ENCODE measurements around the gene CPT1C.
"Not testable (repeated sequence)": the region's sequence is repeated elsewhere in the genome, so short reads cannot be mapped to it uniquely, and the experiment has no call there.

CPT1C gene

DNA sequence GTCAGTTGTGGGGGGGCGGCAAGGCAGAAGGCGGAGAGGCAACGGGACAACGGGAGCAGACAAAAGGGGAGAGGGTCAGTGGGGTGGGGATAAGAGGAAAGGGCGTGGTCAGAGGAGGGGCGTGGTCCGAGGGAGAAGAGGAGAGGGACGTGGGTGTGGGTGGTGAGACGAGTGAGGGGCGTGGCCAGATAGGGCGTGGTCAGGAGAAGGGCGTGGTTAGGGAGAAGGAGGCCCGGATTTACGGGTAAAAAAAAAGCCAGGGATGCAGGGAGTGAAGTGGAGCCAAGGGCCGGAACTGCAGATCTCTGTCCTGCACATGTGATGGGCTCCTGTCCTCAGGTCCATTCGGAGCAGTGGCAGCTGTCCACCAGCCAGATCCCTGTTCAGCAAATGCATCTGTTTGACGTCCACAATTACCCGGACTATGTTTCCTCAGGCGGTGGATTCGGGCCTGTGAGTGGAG lies 21.5 kb downstream of the CPT1C start:
- no peak for DNase-seq

GRCh38 chr19:49713236-49713845 lies 22.4 kb downstream of the CPT1C start:
- no peak for DNase-seq

DNA sequence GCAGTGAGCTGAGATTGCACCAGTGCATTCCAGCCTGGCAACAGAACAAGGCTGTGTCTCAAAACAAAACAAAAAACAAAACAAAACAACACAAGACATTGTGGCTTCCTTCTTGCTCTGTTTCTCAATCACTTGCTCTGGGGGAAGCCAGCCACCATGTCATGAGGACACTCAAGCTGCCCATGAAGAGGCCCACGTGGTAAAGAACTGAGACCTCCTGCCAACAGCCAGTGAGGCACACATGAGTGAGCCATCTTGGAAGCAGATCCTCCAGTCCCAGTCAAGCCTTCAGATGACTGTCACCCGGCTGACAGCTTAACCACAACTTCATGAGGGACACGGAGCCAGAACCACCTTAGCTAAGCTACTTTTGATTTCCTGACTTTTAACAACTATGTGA lies 25.2 kb downstream of the CPT1C start:
- DNase-seq, result no peak

DNA sequence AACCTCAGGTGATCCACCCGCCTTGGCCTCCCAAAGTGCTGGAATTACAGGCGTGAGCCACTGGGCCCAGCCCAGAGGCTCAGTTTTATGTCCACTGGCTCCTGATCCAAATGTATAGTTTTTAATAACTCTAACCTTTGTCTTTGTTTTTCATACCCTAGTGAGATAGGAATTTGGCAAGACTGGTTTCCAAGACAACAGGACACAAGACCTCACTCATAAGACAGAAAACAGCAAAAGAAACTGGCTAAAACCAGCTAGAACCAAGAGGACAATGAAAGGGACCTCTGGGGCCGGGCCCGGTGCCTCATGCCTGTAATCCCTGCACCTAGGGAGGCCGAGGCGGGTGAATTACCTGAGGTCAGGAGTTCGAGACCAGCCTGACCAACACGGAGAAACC lies 27.6 kb downstream of the CPT1C start:
- DNase-seq, result no peak

- DNase-seq, result no peak
Observed at GRCh38 chr19:49718991-49719390, 28.1 kb downstream of the CPT1C start.

- not testable (repeated sequence) for DNase-seq
Observed at GRCh38 chr19:49719420-49719819, 28.5 kb downstream of the CPT1C start.

GRCh38 chr19:49727217-49728030 lies 36.5 kb downstream of the CPT1C start:
- DNase-seq, result no peak

GRCh38 chr19:49730166-49730565 lies 39.2 kb downstream of the CPT1C start:
- no peak for DNase-seq

- DNase-seq, result no peak
Observed at GRCh38 chr19:49738268-49738667, 47.4 kb downstream of the CPT1C start.

DNA sequence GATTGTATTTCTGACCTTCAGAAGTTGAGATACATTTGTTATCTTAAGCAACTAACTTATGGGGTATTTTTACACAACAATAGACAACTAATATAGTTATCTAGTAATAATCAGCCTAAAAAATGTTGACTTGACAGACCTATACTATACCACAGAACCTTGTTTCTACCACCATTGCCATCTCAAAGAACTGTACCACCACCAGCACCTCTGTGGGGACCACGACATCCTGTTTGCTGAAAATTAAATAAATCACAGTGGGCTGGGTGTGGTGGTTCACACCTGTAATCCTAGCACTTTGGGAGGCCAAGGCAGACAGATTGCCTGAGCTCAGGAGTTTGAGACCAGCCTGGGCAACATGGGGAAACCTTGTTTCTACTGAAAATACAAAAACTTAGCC lies 48.2 kb downstream of the CPT1C start:
- no peak for DNase-seq

- no peak for DNase-seq
Observed at GRCh38 chr19:49739933-49740332, 49.0 kb downstream of the CPT1C start.

DNA sequence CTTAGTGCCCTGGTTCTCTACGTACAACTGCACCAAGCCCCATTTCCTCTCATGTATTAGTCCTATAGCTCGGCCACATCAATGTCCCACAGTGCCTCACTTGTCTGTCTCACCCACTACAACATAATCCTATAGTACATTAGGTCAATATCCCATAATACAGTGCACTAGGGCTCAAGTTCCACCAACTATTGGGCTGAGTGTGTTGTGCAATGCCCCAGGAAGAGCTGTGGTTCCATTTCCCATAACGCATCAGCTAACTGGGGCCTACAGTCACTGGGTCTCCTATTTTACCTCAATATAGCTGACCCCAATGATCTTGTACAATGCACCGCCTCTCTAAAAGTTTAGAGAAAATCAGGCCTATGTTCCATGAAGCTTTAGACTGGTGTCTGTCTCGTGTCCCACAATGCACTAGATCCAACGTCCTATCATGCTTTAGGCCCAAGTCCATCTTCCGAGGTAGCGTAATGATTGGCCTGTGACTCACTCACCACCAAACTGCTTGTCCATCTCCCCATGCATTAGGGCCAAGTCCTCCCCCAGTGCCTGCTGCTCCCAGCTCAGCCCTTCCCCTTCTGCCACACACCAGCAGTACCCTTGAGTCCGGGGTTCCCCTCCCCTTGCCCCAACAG lies 50.4 kb downstream of the CPT1C start:
- DNase-seq, result no peak

GRCh38 chr19:49744946-49745381 lies 54.0 kb downstream of the CPT1C start:
- DNase-seq, result no peak

GRCh38 chr19:49746206-49746958 lies 55.5 kb downstream of the CPT1C start:
- no peak for DNase-seq

DNA sequence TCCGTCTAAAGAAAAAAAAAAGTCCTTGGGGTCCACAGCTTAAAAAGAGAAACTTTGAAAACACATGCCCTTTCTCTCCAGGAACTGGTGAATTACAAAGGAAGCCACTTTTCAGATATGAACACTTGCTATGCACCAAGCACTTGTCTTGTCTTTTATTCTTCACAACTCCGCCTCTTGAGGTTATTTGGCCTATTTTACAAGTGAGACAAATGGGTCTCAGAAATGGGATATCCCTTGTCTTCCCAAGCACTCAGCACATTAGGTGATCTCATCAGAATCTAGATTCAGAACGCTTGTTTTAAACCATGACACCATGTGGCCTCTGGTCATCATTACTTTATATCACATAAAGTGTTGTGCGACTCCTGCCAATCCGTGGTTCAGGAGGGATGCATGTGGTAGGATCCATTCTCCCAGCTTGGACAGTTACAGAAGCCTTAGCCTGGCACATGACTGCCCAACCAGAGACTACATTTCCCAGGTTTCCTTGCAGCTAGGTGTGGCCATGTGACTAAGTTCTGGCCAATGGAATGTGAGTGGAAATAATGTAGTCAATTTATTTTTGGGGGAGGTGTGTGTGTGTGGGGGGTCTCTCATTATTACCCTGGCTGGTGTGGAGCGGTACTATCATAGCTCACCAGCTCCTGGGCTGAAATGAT lies 58.3 kb downstream of the CPT1C start:
- DNase-seq, result no peak

DNA sequence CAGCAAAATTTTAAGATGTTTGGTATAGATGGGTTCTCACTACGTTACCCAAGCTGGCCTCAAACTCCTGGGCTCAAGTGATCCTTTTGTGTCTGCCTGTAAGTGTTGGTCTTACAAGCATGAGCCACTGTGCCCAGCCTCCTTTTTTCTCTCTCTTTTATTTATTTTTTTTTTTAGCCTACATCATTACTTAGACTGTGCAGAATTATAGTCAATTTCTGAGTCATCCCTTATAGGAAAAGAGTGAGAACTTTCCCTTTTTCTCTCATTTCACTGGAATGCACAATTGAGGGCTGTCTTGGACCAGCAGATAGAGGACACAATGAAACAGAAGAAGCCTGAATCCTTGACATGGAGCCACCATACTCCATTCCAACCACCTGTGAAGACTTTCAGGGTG lies 58.9 kb downstream of the CPT1C start:
- DNase-seq, result no peak

GRCh38 chr19:49752701-49753100 lies 61.8 kb downstream of the CPT1C start:
- DNase-seq, result no peak

GRCh38 chr19:49755956-49756355 lies 65.0 kb downstream of the CPT1C start:
- no peak for DNase-seq

- no peak for DNase-seq
Observed at GRCh38 chr19:49758292-49758691, 67.4 kb downstream of the CPT1C start.

DNA sequence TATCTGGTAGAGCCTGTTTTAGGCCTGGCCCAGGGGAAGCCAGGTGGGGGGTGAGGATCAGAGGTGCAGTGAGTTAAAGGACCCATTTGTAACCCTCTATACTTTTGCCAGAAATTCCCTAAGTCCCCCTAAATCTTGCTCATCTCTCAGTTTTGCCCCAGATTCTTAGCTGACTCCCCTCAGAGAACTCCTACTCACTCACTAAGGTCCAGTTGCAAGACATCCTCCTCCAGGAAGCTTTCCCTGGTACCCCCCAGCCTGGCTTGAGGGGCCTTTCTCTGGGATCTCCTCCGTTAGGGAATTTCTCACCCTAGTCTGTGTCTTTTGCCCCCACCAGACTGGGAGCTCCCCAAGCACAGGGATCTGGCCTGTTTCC lies 70.3 kb downstream of the CPT1C start:
- DNase-seq, result no peak

DNA sequence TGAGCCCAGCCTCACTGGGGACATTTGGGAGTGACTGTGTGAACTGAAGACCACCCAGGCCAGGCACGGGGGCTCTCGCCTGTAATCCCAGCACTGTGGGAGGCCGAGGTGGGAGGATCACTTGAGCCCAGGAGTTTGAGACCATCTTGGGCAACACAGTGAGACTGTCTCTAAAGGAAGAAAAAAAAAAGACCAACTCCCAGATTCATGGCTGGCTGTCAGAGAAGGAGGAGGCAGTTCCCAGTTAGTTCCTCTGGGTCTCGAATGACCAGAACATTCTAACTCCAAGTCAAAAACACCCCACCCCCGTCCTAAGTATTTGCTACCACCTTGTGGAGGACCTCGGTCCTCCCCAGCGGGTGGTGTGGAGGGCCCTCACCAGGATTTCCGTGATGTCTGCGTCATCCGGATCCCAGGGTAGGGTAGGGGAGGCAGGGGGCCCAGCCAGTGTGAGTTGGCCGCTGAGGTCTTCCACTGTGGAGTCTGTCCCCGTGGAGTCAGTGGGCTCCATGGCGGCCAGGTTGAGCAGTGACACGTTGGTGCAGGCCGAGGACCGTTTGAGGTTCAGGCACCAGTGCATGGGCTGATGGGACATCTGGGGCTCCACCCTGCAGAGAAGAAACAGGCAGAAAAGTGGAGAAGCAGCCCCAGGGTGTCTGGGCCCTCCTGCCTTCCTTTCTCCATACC lies 70.9 kb downstream of the CPT1C start:
- no peak for DNase-seq

DNA sequence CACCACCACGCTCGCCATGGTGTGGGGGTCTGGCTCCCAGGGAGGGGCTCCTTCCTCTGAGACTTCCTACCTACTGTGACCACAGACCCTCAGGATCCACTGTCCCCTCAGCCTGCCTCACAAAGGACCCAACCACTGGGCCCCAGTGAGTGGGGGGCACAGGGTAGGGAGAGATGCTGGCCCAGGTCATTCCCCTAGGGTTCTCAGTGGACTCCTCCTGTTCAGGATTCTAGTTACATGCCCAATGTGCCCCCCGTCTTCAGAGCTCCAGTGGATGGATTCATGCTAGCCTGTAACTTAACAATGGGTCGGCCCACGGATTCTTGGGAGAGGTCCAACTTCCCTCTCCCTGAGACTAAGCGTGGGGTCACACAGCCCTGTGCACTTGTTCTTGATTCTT lies 72.3 kb downstream of the CPT1C start, which contains the start of gene TSKS:
TSS of gene TSKS (minus strand) at position 77 of the 400 bp plus-strand sequence. CDS start at position 18, 59 bp downstream.
- no peak for DNase-seq
